ENCODE results near the gene RLF.

The RLF gene

GRCh38 chr1:40240390-40240789 lies 79.2 kb downstream of the RLF start:
- DNase-seq (ENCODE audit: low read depth in 3 of 3), result no peak

- DNase-seq (ENCODE audit: low read depth in 3 of 3), result no peak
Observed at GRCh38 chr1:40241362-40241761, 80.2 kb downstream of the RLF start.

GRCh38 chr1:40243351-40243750 lies 82.2 kb downstream of the RLF start:
- DNase-seq (ENCODE audit: low read depth in 3 of 3), result no peak

- DNase-seq (ENCODE audit: low read depth in 3 of 3), result no peak
Observed at GRCh38 chr1:40244138-40244744, 83.1 kb downstream of the RLF start.

- DNase-seq (ENCODE audit: low read depth in 3 of 3), result no peak
Observed at GRCh38 chr1:40245686-40246085, 84.5 kb downstream of the RLF start.

GRCh38 chr1:40247655-40248054 lies 86.5 kb downstream of the RLF start, which contains the start of gene TMCO2:
Gene TMCO2 (plus strand): TSS chr1:40247937. CDS start chr1:40247994, 57 bp downstream.
- no peak for DNase-seq (ENCODE audit: low read depth in 3 of 3)

GRCh38 chr1:40248412-40248811 lies 87.2 kb downstream of the RLF start:
- DNase-seq (ENCODE audit: low read depth in 3 of 3), result no peak

GRCh38 chr1:40251456-40251855 lies 90.3 kb downstream of the RLF start:
- no peak for DNase-seq (ENCODE audit: low read depth in 3 of 3)

GRCh38 chr1:40252601-40253000 lies 91.4 kb downstream of the RLF start:
- no peak for DNase-seq (ENCODE audit: low read depth in 3 of 3)

GRCh38 chr1:40255231-40255630 lies 94.0 kb downstream of the RLF start:
- no peak for DNase-seq (ENCODE audit: low read depth in 3 of 3)

GRCh38 chr1:40256401-40257084 lies 95.4 kb downstream of the RLF start:
- no peak for DNase-seq (ENCODE audit: low read depth in 3 of 3)

- DNase-seq (ENCODE audit: low read depth in 3 of 3), result no peak
Observed at GRCh38 chr1:40257313-40257687, 96.1 kb downstream of the RLF start.

- peak; percentile 84 to 97 (median 92) for DNase-seq (ENCODE audit: low read depth in 3 of 3)
Observed at GRCh38 chr1:40257688-40258444, 96.7 kb downstream of the RLF start, which contains the start of gene ZMPSTE24. Gene ZMPSTE24 (plus strand): TSS chr1:40258236. CDS start chr1:40258272, 36 bp downstream.

GRCh38 chr1:40258445-40258769 lies 97.2 kb downstream of the RLF start:
- DNase-seq (ENCODE audit: low read depth in 3 of 3), result no peak

GRCh38 chr1:40264354-40264781 lies 103.2 kb downstream of the RLF start:
- DNase-seq (ENCODE audit: low read depth in 3 of 3), result no peak

- DNase-seq (ENCODE audit: low read depth in 3 of 3), result no peak
Observed at GRCh38 chr1:40265298-40265697, 104.1 kb downstream of the RLF start.

- DNase-seq (ENCODE audit: low read depth in 3 of 3), result no peak
Observed at GRCh38 chr1:40265919-40266318, 104.7 kb downstream of the RLF start.

- no peak for DNase-seq (ENCODE audit: low read depth in 3 of 3)
Observed at GRCh38 chr1:40266786-40267535, 105.8 kb downstream of the RLF start.

- no peak for DNase-seq (ENCODE audit: low read depth in 3 of 3)
Observed at GRCh38 chr1:40267767-40268187, 106.6 kb downstream of the RLF start.

GRCh38 chr1:40268211-40268610 lies 107.0 kb downstream of the RLF start:
- no peak for DNase-seq (ENCODE audit: low read depth in 3 of 3)

- no peak for DNase-seq (ENCODE audit: low read depth in 3 of 3)
Observed at GRCh38 chr1:40270152-40270834, 109.1 kb downstream of the RLF start.

Data from stimulated activated CD4-positive, alpha-beta T cell treated with anti-CD3 and anti-CD28 coated beads, TNF-alpha, amount 100 ng/mL, for 4 hours (primary cell).